HFF-Myc (cell line): ENCODE data around the gene CHADL.

Source experiments
- DNase-seq: peaks from one replicate; pipeline ENCODE4 v3.0.0-alpha.2; 2011; ENCODE audit warnings: low read depth; ENCODE audit errors: extremely low read depth
- H3K4me3 ChIP-seq: replicated peaks from 2 replicates; pipeline ENCODE4 v1.5.1; 2011; ENCODE audit warnings: low read depth, mild to moderate bottlenecking, control low read depth, low read length
- TF ChIP-seq, protein P1 (sequence below): IDR thresholded peaks from 2 replicates; pipeline ENCODE4 v1.5.1; 2012; ENCODE audit warnings: mild to moderate bottlenecking, low read depth, low read length, control low read depth; ENCODE audit errors: missing control alignments

CHADL gene

DNA sequence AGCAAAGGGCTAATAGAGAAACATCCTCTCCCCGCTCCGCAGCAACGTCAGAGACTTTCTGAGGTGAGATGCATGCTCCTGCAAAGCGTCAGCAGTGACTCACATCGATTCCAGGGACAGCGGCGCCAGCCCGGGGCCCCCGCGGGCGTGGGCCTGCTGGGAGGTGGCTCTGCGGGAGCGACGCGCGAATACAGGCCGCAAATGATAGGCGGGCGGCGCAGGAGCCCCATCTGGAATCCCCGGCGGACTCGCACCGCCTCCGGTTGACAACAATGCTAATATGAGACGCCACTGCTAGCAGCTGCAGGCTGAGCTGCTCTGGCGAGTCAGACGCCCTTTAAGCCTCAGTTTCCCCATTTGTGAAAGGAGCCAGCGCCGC is 44.7 kb upstream of the CHADL start:
- TF ChIP-seq, protein P1, sequence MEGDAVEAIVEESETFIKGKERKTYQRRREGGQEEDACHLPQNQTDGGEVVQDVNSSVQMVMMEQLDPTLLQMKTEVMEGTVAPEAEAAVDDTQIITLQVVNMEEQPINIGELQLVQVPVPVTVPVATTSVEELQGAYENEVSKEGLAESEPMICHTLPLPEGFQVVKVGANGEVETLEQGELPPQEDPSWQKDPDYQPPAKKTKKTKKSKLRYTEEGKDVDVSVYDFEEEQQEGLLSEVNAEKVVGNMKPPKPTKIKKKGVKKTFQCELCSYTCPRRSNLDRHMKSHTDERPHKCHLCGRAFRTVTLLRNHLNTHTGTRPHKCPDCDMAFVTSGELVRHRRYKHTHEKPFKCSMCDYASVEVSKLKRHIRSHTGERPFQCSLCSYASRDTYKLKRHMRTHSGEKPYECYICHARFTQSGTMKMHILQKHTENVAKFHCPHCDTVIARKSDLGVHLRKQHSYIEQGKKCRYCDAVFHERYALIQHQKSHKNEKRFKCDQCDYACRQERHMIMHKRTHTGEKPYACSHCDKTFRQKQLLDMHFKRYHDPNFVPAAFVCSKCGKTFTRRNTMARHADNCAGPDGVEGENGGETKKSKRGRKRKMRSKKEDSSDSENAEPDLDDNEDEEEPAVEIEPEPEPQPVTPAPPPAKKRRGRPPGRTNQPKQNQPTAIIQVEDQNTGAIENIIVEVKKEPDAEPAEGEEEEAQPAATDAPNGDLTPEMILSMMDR: no peak
- H3K4me3 ChIP-seq: peak overlapping the region; percentile 83
- no peak for DNase-seq

DNA sequence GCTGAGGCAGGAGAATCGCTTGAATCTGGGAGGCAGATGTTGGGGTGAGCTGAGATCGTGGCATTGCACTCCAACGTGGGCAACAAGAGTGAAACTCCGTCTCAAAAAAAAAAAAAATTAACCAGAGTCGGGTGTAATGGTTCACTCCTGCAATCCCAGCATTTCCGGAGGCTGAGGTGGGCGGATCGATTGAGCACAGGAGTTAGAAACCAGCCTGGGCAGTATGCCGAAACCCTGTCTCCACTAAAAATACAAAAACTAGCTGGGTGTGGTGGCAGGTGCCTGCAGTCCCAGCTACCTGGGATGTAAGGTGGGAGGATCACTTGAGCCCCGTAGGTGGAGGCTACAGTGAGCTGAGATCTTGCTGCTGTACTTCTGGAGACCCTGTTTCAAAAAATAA is 43.7 kb upstream of the CHADL start:
- H3K4me3 ChIP-seq: peak overlapping the region; percentile 83
- TF ChIP-seq, protein P1: no peak
- no peak for DNase-seq

- DNase-seq: no peak
- H3K4me3 ChIP-seq: no peak overlapping the region
- TF ChIP-seq, protein P1: no peak
Measured at GRCh38 chr22:41280854-41281253, 40.1 kb upstream of the CHADL start.

GRCh38 chr22:41280065-41280464 is 39.3 kb upstream of the CHADL start:
- no peak for DNase-seq
- H3K4me3 ChIP-seq: no peak overlapping the region
- TF ChIP-seq, protein P1: no peak

GRCh38 chr22:41274856-41275255 is 34.1 kb upstream of the CHADL start:
- TF ChIP-seq, protein P1: no peak
- no peak overlapping the region for H3K4me3 ChIP-seq
- no peak for DNase-seq

DNA sequence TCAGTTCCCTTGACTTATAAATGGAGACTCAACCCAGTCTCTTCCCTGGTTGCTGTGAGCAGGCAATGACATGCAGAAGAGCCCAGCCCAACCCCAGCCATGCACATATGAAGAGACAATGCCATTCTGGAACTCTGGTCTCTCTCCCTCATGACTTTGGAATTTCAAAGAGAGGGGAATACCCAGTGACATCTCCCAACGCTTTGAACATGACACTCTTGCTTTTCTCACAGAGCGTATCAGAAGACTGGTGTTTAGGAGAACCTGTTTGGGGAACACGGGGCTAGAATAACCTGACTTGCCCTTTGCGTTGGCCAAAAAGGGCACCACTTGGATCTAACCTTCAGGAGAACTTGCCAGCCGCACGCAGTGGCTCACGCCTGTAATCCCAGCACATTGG is 32.4 kb upstream of the CHADL start:
- no peak for DNase-seq
- TF ChIP-seq, protein P1: no peak

GRCh38 chr22:41271787-41272186 is 31.1 kb upstream of the CHADL start:
- TF ChIP-seq, protein P1: no peak

More for the DNA sequence above, 32.4 kb upstream of the CHADL start:
- H3K4me3 ChIP-seq: no peak overlapping the region

More at GRCh38 chr22:41271787-41272186, 31.1 kb upstream of the CHADL start:
- no peak for DNase-seq
- no peak overlapping the region for H3K4me3 ChIP-seq
